Neuron (in vitro differentiated cells): Measurements from ENCODE around the gene PDCD6IP.

Experiments used
- H2AFZ ChIP-seq: one replicate; pipeline ENCODE4 v1.6.1; 2013; ENCODE audit warnings: low read depth, mild to moderate bottlenecking, inconsistent platforms, low read length, moderate library complexity
- H3K27me3 ChIP-seq: one replicate; pipeline ENCODE4 v1.6.1; 2013; ENCODE audit warnings: low read length; ENCODE audit not compliant: insufficient read depth
- H3K36me3 ChIP-seq: one replicate; pipeline ENCODE4 v1.6.1; 2013; ENCODE audit warnings: low read length; ENCODE audit not compliant: insufficient read depth
- H3K4me1 ChIP-seq: one replicate; pipeline ENCODE4 v1.6.1; 2013; ENCODE audit warnings: low read length; ENCODE audit not compliant: insufficient read depth
- H3K4me3 ChIP-seq: 2 replicates; pipeline ENCODE4 v1.5.1; 2013; ENCODE audit warnings: mild to moderate bottlenecking, low read length, moderate library complexity
- H3K9me3 ChIP-seq: one replicate; pipeline ENCODE4 v1.6.1; 2013; ENCODE audit warnings: low read length

PDCD6IP gene

GRCh38 chr3:33895658-33896057 lies 97.2 kb downstream of the PDCD6IP start:
- Histone ChIP-seq H3K36me3 (no peaks in the 10 kb centered on the region), H3K4me1 (no peaks in the 10 kb centered on the region), H2AFZ (no peak overlapping the region), H3K27me3 (no peaks in the 10 kb centered on the region), H3K4me3 (no peak overlapping the region), H3K9me3 (no peaks in the 10 kb centered on the region)

- Histone ChIP-seq H2AFZ (no peak overlapping the region), H3K4me3 (no peak overlapping the region), H3K9me3 (no peaks in the 10 kb centered on the region), H3K4me1 (no peaks in the 10 kb centered on the region), H3K27me3 (no peaks in the 10 kb centered on the region), H3K36me3 (no peaks in the 10 kb centered on the region)
Measured at GRCh38 chr3:33897306-33897705, 98.9 kb downstream of the PDCD6IP start.

- no peak overlapping the region for H3K4me3 ChIP-seq
- no peaks in the 10 kb centered on the region for H3K36me3 ChIP-seq
- H3K9me3 ChIP-seq = no peaks in the 10 kb centered on the region
- H2AFZ ChIP-seq = no peak overlapping the region
- no peaks in the 10 kb centered on the region for H3K27me3 ChIP-seq
- H3K4me1 ChIP-seq = no peaks in the 10 kb centered on the region
Measured at GRCh38 chr3:33898901-33899300, 100.5 kb downstream of the PDCD6IP start.

GRCh38 chr3:33900440-33900808 lies 102.0 kb downstream of the PDCD6IP start:
- H3K9me3 ChIP-seq = no peaks in the 10 kb centered on the region
- H2AFZ ChIP-seq = no peak overlapping the region
- no peaks in the 10 kb centered on the region for H3K36me3 ChIP-seq
- no peaks in the 10 kb centered on the region for H3K4me1 ChIP-seq
- H3K4me3 ChIP-seq = no peak overlapping the region
- H3K27me3 ChIP-seq = no peaks in the 10 kb centered on the region

- H3K36me3 ChIP-seq = no peaks in the 10 kb centered on the region
Measured at GRCh38 chr3:33900809-33901505, 102.5 kb downstream of the PDCD6IP start.

GRCh38 chr3:33901862-33902563 lies 103.6 kb downstream of the PDCD6IP start:
- no peaks in the 10 kb centered on the region for H3K27me3 ChIP-seq

More at GRCh38 chr3:33900809-33901505, 102.5 kb downstream of the PDCD6IP start:
- Histone ChIP-seq H3K4me1 (no peaks in the 10 kb centered on the region), H3K9me3 (no peaks in the 10 kb centered on the region), H3K4me3 (no peak overlapping the region), H3K27me3 (no peaks in the 10 kb centered on the region), H2AFZ (no peak overlapping the region)

GRCh38 chr3:33904730-33905129 lies 106.3 kb downstream of the PDCD6IP start:
- H3K4me3 ChIP-seq = no peak overlapping the region
- no peak overlapping the region for H2AFZ ChIP-seq
- H3K36me3 ChIP-seq = no peaks in the 10 kb centered on the region
- H3K27me3 ChIP-seq = no peaks in the 10 kb centered on the region
- H3K4me1 ChIP-seq = no peaks in the 10 kb centered on the region
- H3K9me3 ChIP-seq = no peaks in the 10 kb centered on the region

More at GRCh38 chr3:33901862-33902563, 103.6 kb downstream of the PDCD6IP start:
- Histone ChIP-seq H2AFZ (no peak overlapping the region), H3K9me3 (no peaks in the 10 kb centered on the region), H3K4me3 (no peak overlapping the region), H3K4me1 (no peaks in the 10 kb centered on the region), H3K36me3 (no peaks in the 10 kb centered on the region)

- no peaks in the 10 kb centered on the region for H3K36me3 ChIP-seq
- H2AFZ ChIP-seq = no peak overlapping the region
- no peaks in the 10 kb centered on the region for H3K27me3 ChIP-seq
- no peak overlapping the region for H3K4me3 ChIP-seq
- no peaks in the 10 kb centered on the region for H3K4me1 ChIP-seq
- H3K9me3 ChIP-seq = no peaks in the 10 kb centered on the region
Measured at GRCh38 chr3:33908250-33908851, 109.9 kb downstream of the PDCD6IP start.

GRCh38 chr3:33909547-33909946 lies 111.1 kb downstream of the PDCD6IP start:
- Histone ChIP-seq H3K9me3 (no peaks in the 10 kb centered on the region), H3K36me3 (no peaks in the 10 kb centered on the region), H3K27me3 (no peaks in the 10 kb centered on the region), H2AFZ (no peak overlapping the region), H3K4me3 (no peak overlapping the region), H3K4me1 (peaks cover 5% of the 10 kb centered on the region)

- Histone ChIP-seq H3K4me3 (no peak overlapping the region), H3K27me3 (no peaks in the 10 kb centered on the region), H3K36me3 (no peaks in the 10 kb centered on the region), H3K9me3 (no peaks in the 10 kb centered on the region), H3K4me1 (peaks cover 6% of the 10 kb centered on the region), H2AFZ (no peak overlapping the region)
Measured at GRCh38 chr3:33910031-33910430, 111.6 kb downstream of the PDCD6IP start.

GRCh38 chr3:33911525-33912322 lies 113.3 kb downstream of the PDCD6IP start:
- Histone ChIP-seq H2AFZ (no peak overlapping the region), H3K36me3 (no peaks in the 10 kb centered on the region), H3K4me1 (peaks cover 6% of the 10 kb centered on the region), H3K4me3 (no peak overlapping the region), H3K27me3 (no peaks in the 10 kb centered on the region), H3K9me3 (no peaks in the 10 kb centered on the region)

GRCh38 chr3:33914212-33914611 lies 115.8 kb downstream of the PDCD6IP start:
- H3K9me3 ChIP-seq = no peaks in the 10 kb centered on the region
- H3K27me3 ChIP-seq = no peaks in the 10 kb centered on the region
- no peaks in the 10 kb centered on the region for H3K36me3 ChIP-seq
- H3K4me3 ChIP-seq = no peak overlapping the region
- H3K4me1 ChIP-seq = peaks cover 6% of the 10 kb centered on the region
- H2AFZ ChIP-seq = no peak overlapping the region
